ENCODE data around the gene MYLK. TPM values are rescaled to one million over a fixed set of nuclear protein-coding genes. Genes with fewer than 3 reads are reported as not detected.

The MYLK gene
- total RNA-seq, 4 donors from 2014 or later, result 32.0 to 81.2 (median 61.5) TPM

DNA sequence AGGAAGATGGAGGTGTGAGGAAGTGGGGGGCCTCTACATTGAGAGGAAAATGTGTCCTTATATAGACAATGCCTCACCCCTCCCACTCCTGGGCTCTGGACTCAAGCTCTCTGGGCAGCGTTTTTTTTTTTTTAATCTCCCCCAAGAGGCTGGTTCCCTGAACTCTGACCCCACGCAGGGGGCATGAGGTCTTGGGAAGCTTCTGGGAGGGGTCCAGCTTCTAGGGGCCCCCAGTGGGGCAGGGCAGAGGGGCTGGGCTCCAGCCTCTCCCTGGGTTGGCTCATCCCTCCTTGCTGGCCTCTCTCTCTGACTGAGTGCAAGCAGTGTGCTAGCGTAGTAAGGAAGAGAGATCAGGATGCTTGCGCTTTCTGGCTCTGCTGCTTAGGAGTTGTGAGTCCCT is 197.9 kb downstream of the MYLK start:
- WGBS, 2 donors, result 32 to 54% methylated on average over 3 to 4 of the region's 4 CpGs

DNA sequence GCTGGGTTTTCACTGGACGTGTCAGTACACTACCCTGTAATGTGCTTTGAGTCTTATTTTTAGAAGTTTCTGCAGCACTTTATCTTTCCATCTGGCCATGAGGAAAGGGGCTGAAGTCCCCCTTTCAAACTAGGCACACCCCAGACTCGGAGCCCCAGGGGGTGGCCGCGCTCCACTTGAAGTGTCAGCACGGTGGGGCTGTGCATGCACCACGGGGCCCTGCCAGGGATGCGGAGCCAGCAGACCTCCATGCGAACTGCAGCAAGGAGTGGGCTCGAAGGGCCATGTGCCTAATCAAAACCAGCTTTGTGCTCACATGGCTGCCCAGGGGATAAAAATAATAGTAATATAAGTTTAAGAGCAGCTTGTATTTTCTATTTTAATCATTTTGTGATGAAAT is 198.4 kb downstream of the MYLK start:
- Histone ChIP-seq H3K27ac (peak overlapping the region in 2 of 4 donors; percentile 41 to 47), H3K27me3 (no peaks in the 10 kb centered on the region), H3K9me3 (no peaks in the 10 kb centered on the region), H3K36me3 (no peaks in the 10 kb centered on the region), H3K4me1 (peaks cover 0 to 52% (median 4%) of the 10 kb centered on the region in 4 donors), H3K4me3 (no peak overlapping the region)
- WGBS, 2 donors, result 49 to 60% methylated on average over 9 of the region's 9 CpGs
- DNase-seq (ENCODE audit: low spot score in 2 of 2), result no peak
- no peak for TF ChIP-seq POLR2A (IDR thresholded peaks at IDR 0.05)
- TF ChIP-seq, protein P1, sequence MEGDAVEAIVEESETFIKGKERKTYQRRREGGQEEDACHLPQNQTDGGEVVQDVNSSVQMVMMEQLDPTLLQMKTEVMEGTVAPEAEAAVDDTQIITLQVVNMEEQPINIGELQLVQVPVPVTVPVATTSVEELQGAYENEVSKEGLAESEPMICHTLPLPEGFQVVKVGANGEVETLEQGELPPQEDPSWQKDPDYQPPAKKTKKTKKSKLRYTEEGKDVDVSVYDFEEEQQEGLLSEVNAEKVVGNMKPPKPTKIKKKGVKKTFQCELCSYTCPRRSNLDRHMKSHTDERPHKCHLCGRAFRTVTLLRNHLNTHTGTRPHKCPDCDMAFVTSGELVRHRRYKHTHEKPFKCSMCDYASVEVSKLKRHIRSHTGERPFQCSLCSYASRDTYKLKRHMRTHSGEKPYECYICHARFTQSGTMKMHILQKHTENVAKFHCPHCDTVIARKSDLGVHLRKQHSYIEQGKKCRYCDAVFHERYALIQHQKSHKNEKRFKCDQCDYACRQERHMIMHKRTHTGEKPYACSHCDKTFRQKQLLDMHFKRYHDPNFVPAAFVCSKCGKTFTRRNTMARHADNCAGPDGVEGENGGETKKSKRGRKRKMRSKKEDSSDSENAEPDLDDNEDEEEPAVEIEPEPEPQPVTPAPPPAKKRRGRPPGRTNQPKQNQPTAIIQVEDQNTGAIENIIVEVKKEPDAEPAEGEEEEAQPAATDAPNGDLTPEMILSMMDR (IDR thresholded peaks at IDR 0.05), result no peak
- no peak for TF ChIP-seq EP300 (IDR thresholded peaks at IDR 0.05)

More for the DNA sequence above, 197.9 kb downstream of the MYLK start:
- Histone ChIP-seq H3K27me3 (no peaks in the 10 kb centered on the region), H3K27ac (peak overlapping the region in 3 of 4 donors; percentile 30 to 47 (median 41)), H3K4me3 (no peak overlapping the region), H3K9me3 (no peaks in the 10 kb centered on the region), H3K36me3 (no peaks in the 10 kb centered on the region), H3K4me1 (peaks cover 0 to 52% (median 4%) of the 10 kb centered on the region in 4 donors)
- no peak for DNase-seq (ENCODE audit: low spot score in 2 of 2)
- TF ChIP-seq EP300 (IDR thresholded peaks at IDR 0.05), result no peak
- TF ChIP-seq, protein P1 (IDR thresholded peaks at IDR 0.05), result no peak
- TF ChIP-seq POLR2A (IDR thresholded peaks at IDR 0.05), result no peak

DNA sequence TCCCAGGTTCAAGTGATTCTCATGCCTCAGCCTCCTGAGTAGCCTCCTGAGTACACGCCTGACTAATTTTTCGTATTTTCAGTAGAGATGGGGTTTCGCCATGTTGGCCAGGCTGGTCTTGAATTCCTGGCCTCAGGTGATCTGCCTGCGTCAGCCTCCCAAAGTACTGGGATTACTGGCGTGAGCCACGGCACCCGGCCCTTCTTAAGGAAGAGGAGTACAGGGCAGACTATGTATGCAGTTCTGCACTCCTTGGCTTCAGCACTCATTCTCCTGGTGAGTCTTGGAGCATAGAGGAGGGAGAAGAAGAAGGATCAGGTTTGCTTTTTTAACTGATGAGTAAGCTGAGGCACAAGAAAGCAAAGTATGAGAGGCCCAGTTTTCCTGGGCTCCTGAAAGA is 199.5 kb downstream of the MYLK start:
- Histone ChIP-seq H3K27me3 (no peaks in the 10 kb centered on the region), H3K4me3 (no peak overlapping the region), H3K4me1 (peaks cover 0 to 56% (median 4%) of the 10 kb centered on the region in 4 donors), H3K36me3 (no peaks in the 10 kb centered on the region), H3K27ac (no peak overlapping the region), H3K9me3 (no peaks in the 10 kb centered on the region)
- DNase-seq (ENCODE audit: low spot score in 2 of 2), result no peak
- 96 to 97% methylated on average over 7 of the region's 7 CpGs for WGBS, 2 donors
- TF ChIP-seq EP300 (IDR thresholded peaks at IDR 0.05) (no peak), POLR2A (IDR thresholded peaks at IDR 0.05) (no peak)
- TF ChIP-seq, protein P1 (IDR thresholded peaks at IDR 0.05), result no peak

DNA sequence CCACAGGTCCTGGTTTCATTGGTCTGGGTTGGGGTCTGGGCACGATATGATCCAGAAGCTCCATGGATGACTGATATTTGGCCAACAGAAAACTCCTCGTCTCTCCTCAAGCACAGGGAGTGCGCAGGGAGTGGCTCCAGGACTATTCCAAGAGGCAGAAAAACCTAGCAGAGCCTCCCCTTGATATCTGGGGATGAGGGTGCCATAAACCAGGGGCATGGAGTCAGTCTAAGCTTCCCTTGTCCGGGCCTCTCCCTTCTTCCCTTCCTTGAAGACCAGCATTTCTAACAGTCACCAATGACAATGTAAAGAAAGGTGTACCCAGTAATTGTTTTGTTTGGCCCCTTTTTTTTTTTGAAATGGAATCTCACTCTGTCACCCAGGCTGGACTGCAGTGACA is 199.9 kb downstream of the MYLK start:
- no peaks in the 10 kb centered on the region for H3K9me3 ChIP-seq
- peaks cover 0 to 53% (median 4%) of the 10 kb centered on the region in 4 donors for H3K4me1 ChIP-seq
- TF ChIP-seq, protein P1 (IDR thresholded peaks at IDR 0.05), result no peak
- no peak for TF ChIP-seq EP300 (IDR thresholded peaks at IDR 0.05)
- no peak for TF ChIP-seq POLR2A (IDR thresholded peaks at IDR 0.05)
- no peak overlapping the region for H3K4me3 ChIP-seq
- WGBS, 2 donors, result 76 to 92% methylated on average over 4 of the region's 4 CpGs
- no peak for DNase-seq (ENCODE audit: low spot score in 2 of 2)
- no peaks in the 10 kb centered on the region for H3K27me3 ChIP-seq
- H3K36me3 ChIP-seq, result no peaks in the 10 kb centered on the region
- H3K27ac ChIP-seq, result no peak overlapping the region

DNA sequence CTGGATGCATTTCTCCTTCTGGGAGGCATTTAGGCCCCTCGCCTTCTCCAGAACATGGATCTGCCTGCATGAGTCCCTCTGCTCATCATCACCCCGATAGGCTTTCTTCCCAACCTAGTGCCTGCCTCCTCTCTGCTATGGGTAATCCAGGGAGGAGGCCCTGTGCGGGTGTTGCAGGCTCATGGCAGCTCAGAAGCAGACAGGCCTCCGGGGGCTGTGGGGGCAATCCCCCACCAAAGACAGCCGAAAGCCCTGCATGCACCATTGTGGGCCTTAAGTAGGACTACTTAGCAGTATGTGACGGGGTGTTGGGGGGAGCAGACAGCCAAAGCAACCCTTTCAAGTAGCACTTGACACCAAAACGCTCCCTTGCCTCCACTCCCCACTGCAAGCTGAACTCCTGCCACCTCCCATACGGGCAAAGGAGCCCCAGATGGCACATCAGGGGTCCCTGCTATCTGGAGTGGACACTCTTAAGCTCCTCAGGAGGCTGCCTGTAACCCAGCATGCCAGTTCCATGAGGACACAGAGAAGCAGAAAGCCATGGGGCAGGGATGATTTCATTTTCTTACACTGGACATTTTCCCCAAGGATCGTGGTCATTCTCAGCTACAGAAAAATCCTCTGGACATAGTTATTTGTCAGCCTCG is 200.5 kb downstream of the MYLK start:
- Histone ChIP-seq H3K27ac (peak overlapping the region in 1 of 4 donors; percentile 42), H3K4me1 (peaks cover 0 to 48% (median 4%) of the 10 kb centered on the region in 4 donors), H3K9me3 (no peaks in the 10 kb centered on the region), H3K4me3 (no peak overlapping the region), H3K36me3 (no peaks in the 10 kb centered on the region), H3K27me3 (no peaks in the 10 kb centered on the region)
- 84 to 86% methylated on average over 10 of the region's 10 CpGs for WGBS, 2 donors
- DNase-seq (ENCODE audit: low spot score in 2 of 2), result no peak
- TF ChIP-seq, protein P1 (IDR thresholded peaks at IDR 0.05), result no peak
- no peak for TF ChIP-seq EP300 (IDR thresholded peaks at IDR 0.05)
- no peak for TF ChIP-seq POLR2A (IDR thresholded peaks at IDR 0.05)

Measured in tibial nerve (tissue), 4 donors.